Adrenal gland (tissue), 5 donors: ENCODE measurements around the gene PAX5.

Experiments used
- POLR2A ChIP-seq, 2 donors: fragments of 450-650 bp; IDR thresholded peaks; one replicate each; pipeline ENCODE4 v1.6.1; 2017; ENCODE audit warnings: antibody characterized with exemption in 2 of 2, mild to moderate bottlenecking in 2 of 2, moderate library complexity in 1 of 2
- TF ChIP-seq, protein P1 (sequence below), 6 experiments: fragments of 450-650 bp in 4 of 6; fragments of 200-600 bp in 2 of 6; sonication (generic) in 1 of 6; IDR thresholded peaks; 1 replicate in 5 of 6; 2 replicates in 1 of 6; pipeline versions ENCODE4 v1.5.1 to v1.8.0; 2016 to 2021; ENCODE audit warnings: antibody characterized with exemption in 6 of 6, mild to moderate bottlenecking in 2 of 6, moderate library complexity in 1 of 6
- donor health status: DM: no; HTN: no; CAD: no.

- TF ChIP-seq, protein P1, sequence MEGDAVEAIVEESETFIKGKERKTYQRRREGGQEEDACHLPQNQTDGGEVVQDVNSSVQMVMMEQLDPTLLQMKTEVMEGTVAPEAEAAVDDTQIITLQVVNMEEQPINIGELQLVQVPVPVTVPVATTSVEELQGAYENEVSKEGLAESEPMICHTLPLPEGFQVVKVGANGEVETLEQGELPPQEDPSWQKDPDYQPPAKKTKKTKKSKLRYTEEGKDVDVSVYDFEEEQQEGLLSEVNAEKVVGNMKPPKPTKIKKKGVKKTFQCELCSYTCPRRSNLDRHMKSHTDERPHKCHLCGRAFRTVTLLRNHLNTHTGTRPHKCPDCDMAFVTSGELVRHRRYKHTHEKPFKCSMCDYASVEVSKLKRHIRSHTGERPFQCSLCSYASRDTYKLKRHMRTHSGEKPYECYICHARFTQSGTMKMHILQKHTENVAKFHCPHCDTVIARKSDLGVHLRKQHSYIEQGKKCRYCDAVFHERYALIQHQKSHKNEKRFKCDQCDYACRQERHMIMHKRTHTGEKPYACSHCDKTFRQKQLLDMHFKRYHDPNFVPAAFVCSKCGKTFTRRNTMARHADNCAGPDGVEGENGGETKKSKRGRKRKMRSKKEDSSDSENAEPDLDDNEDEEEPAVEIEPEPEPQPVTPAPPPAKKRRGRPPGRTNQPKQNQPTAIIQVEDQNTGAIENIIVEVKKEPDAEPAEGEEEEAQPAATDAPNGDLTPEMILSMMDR (IDR thresholded peaks at IDR 0.05): no peak
- TF ChIP-seq POLR2A (IDR thresholded peaks at IDR 0.05): no peak
Observed at GRCh38 chr9:37027582-37028419, 6.3 kb downstream of the PAX5 start.
